HCT116 (cell line): ENCODE data around the gene CDC42EP3. TPM values are rescaled to one million over a fixed set of nuclear protein-coding genes. Genes with fewer than 3 reads are reported as not detected.

Source experiments
- ATAC-seq: fragments of 200-7000 bp; cut with Tn5 transposase; 2 replicates; pipeline ENCODE4 v1.9.1; 2020; ENCODE audit warnings: mild to moderate bottlenecking, moderate library complexity
- BruUV-seq: library from RNA; stranded (reverse); fragments of 400-500 nt; replicated peaks from 2 replicates; lab custom pipeline; 2021; lab: Mats Ljungman, UMichigan
- CTCF ChIA-PET: fragments of 300-600 bp; sonication (Branson Sonifier 250); formaldehyde crosslinking; loops from one replicate; lab custom pipeline; 2021; ENCODE audit warnings: antibody characterized with exemption; lab: Charles Lee
- POLR2A ChIA-PET: fragments of 300-600, 350-600 bp; sonication (Branson Sonifier 250); formaldehyde crosslinking; loops from one replicate; lab custom pipeline; 2021; ENCODE audit warnings: antibody characterized with exemption; lab: Charles Lee
- RAD21 ChIA-PET, 2 experiments: fragments of 300-600 bp; sonication (Branson Sonifier 250); formaldehyde crosslinking; loops; one replicate each; lab custom pipeline; 2023; ENCODE audit warnings: low total read pairs in 2 of 2; ENCODE audit not compliant: uncharacterized antibody in 2 of 2, unreplicated experiment in 2 of 2, low non-redundant PET in 1 of 2; lab: Charles Lee
- DNase-seq: peaks from one replicate; pipeline ENCODE4 v3.0.0-alpha.2; 2010; ENCODE audit warnings: low read depth, low spot score
- H2AFZ ChIP-seq: fragments of 200-600 bp; shearing (Covaris generic), sonication (generic); 2 replicates; pipeline ENCODE4 v1.6.1; 2017; ENCODE audit warnings: low read depth, mixed run types, mixed read lengths, antibody characterized with exemption, low read length; ENCODE audit not compliant: poor library complexity, severe bottlenecking
- H3K27ac ChIP-seq: 2 replicates; pipeline ENCODE4 v1.5.1; 2012; ENCODE audit warnings: low read depth, low read length
- H3K27me3 ChIP-seq: fragments of 200-600 bp; sonication (generic); 2 replicates; pipeline ENCODE4 v1.6.1; 2016; ENCODE audit warnings: mixed run types, low read length, mixed read lengths; ENCODE audit not compliant: insufficient read depth
- H3K36me3 ChIP-seq, 2 experiments: fragments of 200-500 bp in 1 of 2; fragments of 200-600 bp in 1 of 2; sonication (Bioruptor generic) in 1 of 2; sonication (generic) in 1 of 2; 2 replicates each; pipeline versions ENCODE4 v1.5.1 to v1.6.1; 2014 to 2016; ENCODE audit warnings: low read length in 2 of 2, inconsistent platforms in 1 of 2, mixed read lengths in 1 of 2, mixed run types in 1 of 2; ENCODE audit not compliant: insufficient read depth in 2 of 2, control insufficient read depth in 1 of 2
- H3K4me1 ChIP-seq, 2 experiments: fragments of 200-600 bp in 1 of 2; sonication (generic) in 1 of 2; 2 replicates each; pipeline versions ENCODE4 v1.5.1 to v1.6.1; 2012 to 2017; ENCODE audit warnings: low read length in 2 of 2, inconsistent platforms in 1 of 2, mild to moderate bottlenecking in 1 of 2, mixed read lengths in 1 of 2, mixed run types in 1 of 2, moderate library complexity in 1 of 2; ENCODE audit not compliant: insufficient read depth in 2 of 2, control insufficient read depth in 1 of 2
- H3K4me2 ChIP-seq: fragments of 200-600 bp; sonication (generic); 2 replicates; pipeline ENCODE4 v1.6.1; 2017; ENCODE audit warnings: mixed run types, low read length, mixed read lengths
- H3K4me3 ChIP-seq, 2 experiments: fragments of 200-600 bp in 1 of 2; sonication (generic) in 1 of 2; replicated peaks in 1 of 2; 2 replicates each; pipeline ENCODE4 v1.5.1; 2011 to 2016; ENCODE audit warnings: low read length in 2 of 2, control low read depth in 1 of 2, low read depth in 1 of 2, mild to moderate bottlenecking in 1 of 2, mixed read lengths in 1 of 2, mixed run types in 1 of 2
- H3K79me2 ChIP-seq: fragments of 200-600 bp; sonication (generic); 2 replicates; pipeline ENCODE4 v1.6.1; 2017; ENCODE audit warnings: mild to moderate bottlenecking, mixed run types, low read length, moderate library complexity, mixed read lengths; ENCODE audit not compliant: insufficient read depth
- H3K9ac ChIP-seq: fragments of 200-600 bp; sonication (generic); 2 replicates; pipeline ENCODE4 v1.6.1; 2016; ENCODE audit warnings: low read length, mixed read lengths
- H3K9me2 ChIP-seq: fragments of 200-600 bp; sonication (generic), shearing (Covaris generic); 2 replicates; pipeline ENCODE4 v1.6.1; 2017; ENCODE audit warnings: mixed run types, mild to moderate bottlenecking, moderate library complexity; ENCODE audit not compliant: insufficient read depth
- H3K9me3 ChIP-seq, 2 experiments: fragments of 200-500 bp in 1 of 2; fragments of 200-600 bp in 1 of 2; sonication (Bioruptor generic) in 1 of 2; sonication (generic) in 1 of 2; 2 replicates each; pipeline ENCODE4 v1.6.1; 2014 to 2017; ENCODE audit warnings: low read length in 2 of 2, mixed read lengths in 2 of 2, inconsistent platforms in 1 of 2, low read depth in 1 of 2, mild to moderate bottlenecking in 1 of 2, mixed run types in 1 of 2, moderate library complexity in 1 of 2; ENCODE audit not compliant: control insufficient read depth in 1 of 2, insufficient read depth in 1 of 2
- H4K20me1 ChIP-seq: fragments of 200-600 bp; sonication (generic), shearing (Covaris generic); 2 replicates; pipeline ENCODE4 v1.6.1; 2017; ENCODE audit warnings: mixed run types, mild to moderate bottlenecking, moderate library complexity; ENCODE audit not compliant: insufficient read depth
- ATF3 ChIP-seq: IDR thresholded peaks from 2 replicates; pipeline ENCODE4 v1.6.1; 2012
- CBX3 ChIP-seq: IDR thresholded peaks from 2 replicates; pipeline ENCODE4 v1.6.1; 2012; ENCODE audit warnings: low read depth
- CEBPB ChIP-seq: IDR thresholded peaks from 2 replicates; pipeline ENCODE4 v1.6.1; 2012; ENCODE audit warnings: low read depth
- CTCF ChIP-seq, 3 experiments: fragments of 200-600 bp in 1 of 3; sonication (generic) in 1 of 3; IDR thresholded peaks in 2 of 3; conservative IDR thresholded peaks in 1 of 3; 2 replicates each; pipeline ENCODE4 v1.5.1; 2012 to 2017; ENCODE audit warnings: low read depth in 2 of 3, low read length in 2 of 3, antibody characterized with exemption in 1 of 3, borderline replicate concordance in 1 of 3, control low read depth in 1 of 3, mild to moderate bottlenecking in 1 of 3, mixed read lengths in 1 of 3, mixed run types in 1 of 3, moderate library complexity in 1 of 3; ENCODE audit not compliant: insufficient read depth in 1 of 3
- EGR1 ChIP-seq: IDR thresholded peaks from 2 replicates; pipeline ENCODE4 v1.6.1; 2012; ENCODE audit warnings: low read depth
- ELF1 ChIP-seq: IDR thresholded peaks from 2 replicates; pipeline ENCODE4 v1.6.1; 2012; ENCODE audit warnings: low read depth, borderline replicate concordance
- EZH2phosphoT487 ChIP-seq: fragments of 200-600 bp; IDR thresholded peaks from 2 replicates; pipeline ENCODE4 v1.6.1; 2018; ENCODE audit warnings: antibody characterized with exemption, borderline replicate concordance
- FOSL1 ChIP-seq: IDR thresholded peaks from 2 replicates; pipeline ENCODE4 v1.6.1; 2012; ENCODE audit warnings: low read depth
- MAX ChIP-seq: IDR thresholded peaks from 2 replicates; pipeline ENCODE4 v1.6.1; 2012
- POLR2A ChIP-seq: IDR thresholded peaks from 2 replicates; pipeline ENCODE4 v1.7.0; 2011; ENCODE audit warnings: borderline replicate concordance; ENCODE audit not compliant: insufficient read depth, insufficient read length; ENCODE audit errors: extremely low read depth
- POLR2AphosphoS5 ChIP-seq: IDR thresholded peaks from 2 replicates; pipeline ENCODE4 v1.6.1; 2011; ENCODE audit warnings: mild to moderate bottlenecking, low read depth, low read length, moderate library complexity
- RAD21 ChIP-seq: IDR thresholded peaks from 2 replicates; pipeline ENCODE4 v1.6.1; 2012; ENCODE audit warnings: low read depth, mild to moderate bottlenecking
- REST ChIP-seq: IDR thresholded peaks from 2 replicates; pipeline ENCODE4 v1.6.1; 2012; ENCODE audit warnings: low read depth
- SIN3A ChIP-seq: IDR thresholded peaks from 2 replicates; pipeline ENCODE4 v1.6.1; 2012; ENCODE audit warnings: low read depth
- SP1 ChIP-seq: IDR thresholded peaks from 2 replicates; pipeline ENCODE4 v1.6.1; 2012; ENCODE audit warnings: low read depth
- SRF ChIP-seq: IDR thresholded peaks from 2 replicates; pipeline ENCODE4 v1.6.1; 2012; ENCODE audit warnings: low read depth
- YY1 ChIP-seq: IDR thresholded peaks from 2 replicates; pipeline ENCODE4 v1.6.1; 2011; ENCODE audit warnings: low read length, low read depth, moderate library complexity, mild to moderate bottlenecking; ENCODE audit not compliant: insufficient replicate concordance; ENCODE audit errors: extremely low read depth
- ZBTB33 ChIP-seq: IDR thresholded peaks from 2 replicates; pipeline ENCODE4 v1.6.1; 2011; ENCODE audit warnings: mild to moderate bottlenecking, low read length, moderate library complexity; ENCODE audit not compliant: insufficient replicate concordance; ENCODE audit errors: extremely low read depth
- ZFX ChIP-seq: fragments of 450-650 bp; IDR thresholded peaks from 2 replicates; pipeline ENCODE4 v1.6.1; 2017
- ZNF274 ChIP-seq: fragments of 200-500 bp; sonication (Bioruptor generic); IDR thresholded peaks from 2 replicates; pipeline ENCODE4 v1.6.1; 2014; ENCODE audit warnings: mild to moderate bottlenecking, low read depth, low read length, inconsistent platforms
- intact Hi-C: fragments of 100-400 bp; cut with micrococcal nuclease; formaldehyde crosslinking; loops from 2 replicates; pipeline ENCODE4 v1.10.0; 2022
- total RNA-seq: library from RNA; stranded (reverse); gene quantifications from one replicate; pipeline ENCODE4 v1.2.1, GENCODE V29; 2021; ENCODE audit not compliant: unreplicated experiment

Gene CDC42EP3
- total RNA-seq, 1 experiment from 2014 or later: 38.2 TPM

- H3K27ac ChIP-seq: no peak overlapping the region
- ChIA-PET CTCF (no interaction called here), RAD21 (no interaction called here), POLR2A (no interaction called here)
- intact Hi-C loops: no loop called here
- no peaks in the 10 kb centered on the region for H3K9me2 ChIP-seq
- peaks cover 0 to 8% of the 10 kb centered on the region in 2 experiments; a peak in 2 of 4 replicates for H3K4me1 ChIP-seq
- H2AFZ ChIP-seq: no peak overlapping the region
- H3K4me2 ChIP-seq: no peak overlapping the region
- no peaks in the 10 kb centered on the region for H3K79me2 ChIP-seq
- H3K4me3 ChIP-seq: no peak overlapping the region
- DNase-seq: no peak
- no peaks in the 10 kb centered on the region for H3K9me3 ChIP-seq
- ATAC-seq: no peak
- H3K27me3 ChIP-seq: no peaks in the 10 kb centered on the region
- no peaks in the 10 kb centered on the region for H4K20me1 ChIP-seq
- no peak for TF ChIP-seq EGR1
- no peak for TF ChIP-seq ATF3
- TF ChIP-seq CTCF (IDR thresholded peaks at IDR 0.05 in 2 of 3, conservative IDR thresholded peaks at IDR 0.05 in 1 of 3; ENCODE audit: borderline replicate concordance in 1 of 3, insufficient read depth in 1 of 3, low read depth in 2 of 3, low read length in 2 of 3): no peak
- no peak for TF ChIP-seq CBX3
- TF ChIP-seq RAD21: no peak
- TF ChIP-seq FOSL1: no peak
- TF ChIP-seq SRF: no peak
- no peak for TF ChIP-seq ZNF274
- TF ChIP-seq ZBTB33: no peak
- TF ChIP-seq ZFX: no peak
- TF ChIP-seq ELF1: no peak
- TF ChIP-seq EZH2phosphoT487: no peak
- TF ChIP-seq MAX: no peak
- no peak for TF ChIP-seq POLR2A
- no peak for TF ChIP-seq POLR2AphosphoS5
- no peak for TF ChIP-seq REST
- TF ChIP-seq SP1: no peak
- no peak for TF ChIP-seq SIN3A
- TF ChIP-seq YY1: no peak
- TF ChIP-seq CEBPB: no peak
- H3K9ac ChIP-seq: no peak overlapping the region
- BruUV-seq: no TSS peak
- H3K36me3 ChIP-seq: no peaks in the 10 kb centered on the region
These were observed 39.7 kb downstream of the CDC42EP3 start for GRCh38 chr2:37631698-37632097.
